ENCODE measurements around the gene DGKE. TPM values are rescaled to one million over a fixed set of nuclear protein-coding genes. Genes with fewer than 3 reads are reported as not detected.

The DGKE gene
- total and polyA plus RNA-seq, 8 donors, result 0.56 to 38.8 (median 13.6) TPM

- H3K27me3 ChIP-seq, result no peaks in the 10 kb centered on the region
- 72 to 79% (median 75%) methylated on average over 3 of the region's 3 CpGs for WGBS, 5 donors
- H3K9me3 ChIP-seq, result no peaks in the 10 kb centered on the region
- TF ChIP-seq CTCF (IDR thresholded peaks at IDR 0.05) (no peak), EP300 (IDR thresholded peaks at IDR 0.05) (no peak), POLR2AphosphoS5 (IDR thresholded peaks at IDR 0.05) (no peak), POLR2A (IDR thresholded peaks at IDR 0.05) (no peak)
- no peak overlapping the region for H3K27ac ChIP-seq
- peaks cover 0 to 79% (median 57%) of the 10 kb centered on the region in 4 donors for H3K36me3 ChIP-seq
- H3K4me1 ChIP-seq, result no peaks in the 10 kb centered on the region
- H3K4me3 ChIP-seq, result no peak overlapping the region
- DNase-seq, result no peak
- intact Hi-C loops (cut with DNase I; ENCODE audit: low total_unique reads), result no loop called here
These were observed 17.1 kb downstream of the DGKE start for GRCh38 chr17:56851008-56851407.

- no peak for TF ChIP-seq CTCF (IDR thresholded peaks at IDR 0.05)
- no peaks in the 10 kb centered on the region for H3K9me3 ChIP-seq
- no peak overlapping the region for H3K27ac ChIP-seq
- H3K36me3 ChIP-seq, result peaks cover 16 to 79% (median 68%) of the 10 kb centered on the region in 4 donors
- H3K4me3 ChIP-seq, result no peak overlapping the region
- H3K4me1 ChIP-seq, result no peaks in the 10 kb centered on the region
- intact Hi-C loops (cut with DNase I; ENCODE audit: low total_unique reads), result no loop called here
- no peaks in the 10 kb centered on the region for H3K27me3 ChIP-seq
- WGBS, 5 donors, result 89 to 96% (median 93%) methylated on average over 3 of the region's 3 CpGs
- no peak for DNase-seq
These were observed 27.9 kb downstream of the DGKE start for GRCh38 chr17:56861899-56862298.

- Histone ChIP-seq H3K4me1 (peaks cover 0 to 11% (median 4%) of the 10 kb centered on the region in 4 donors), H3K27ac (no peak overlapping the region), H3K9me3 (no peaks in the 10 kb centered on the region), H3K4me3 (no peak overlapping the region), H3K36me3 (peaks cover 16 to 59% (median 50%) of the 10 kb centered on the region in 4 donors), H3K27me3 (no peaks in the 10 kb centered on the region)
- intact Hi-C loops (cut with DNase I; ENCODE audit: low total_unique reads), result no loop called here
- WGBS, 5 donors, result 67 to 80% (median 77%) methylated on average over 3 of the region's 3 CpGs
- no peak for DNase-seq
- TF ChIP-seq POLR2AphosphoS5 (IDR thresholded peaks at IDR 0.05), result no peak
- TF ChIP-seq CTCF (IDR thresholded peaks at IDR 0.05), result no peak
- no peak for TF ChIP-seq EP300 (IDR thresholded peaks at IDR 0.05)
- no peak for TF ChIP-seq POLR2A (IDR thresholded peaks at IDR 0.05)
These were observed 30.0 kb downstream of the DGKE start for GRCh38 chr17:56863974-56864373.

- Histone ChIP-seq H3K27ac (no peak overlapping the region), H3K36me3 (peaks cover 10 to 39% (median 29%) of the 10 kb centered on the region in 4 donors), H3K9me3 (no peaks in the 10 kb centered on the region), H3K4me3 (no peak overlapping the region), H3K4me1 (peaks cover 0 to 11% (median 4%) of the 10 kb centered on the region in 4 donors), H3K27me3 (no peaks in the 10 kb centered on the region)
- TF ChIP-seq POLR2A (IDR thresholded peaks at IDR 0.05), result no peak
- WGBS, 5 donors, result 93 to 99% (median 96%) methylated on average over 5 of the region's 5 CpGs
- intact Hi-C loops (cut with DNase I; ENCODE audit: low total_unique reads), result no loop called here
- DNase-seq, result no peak
These were observed 32.1 kb downstream of the DGKE start for GRCh38 chr17:56866076-56866475.

GRCh38 chr17:56866496-56866895, 32.5 kb downstream of the DGKE start:
- peaks cover 0 to 11% (median 4%) of the 10 kb centered on the region in 4 donors for H3K4me1 ChIP-seq
- no peak overlapping the region for H3K27ac ChIP-seq
- no peaks in the 10 kb centered on the region for H3K27me3 ChIP-seq
- H3K4me3 ChIP-seq, result no peak overlapping the region
- H3K9me3 ChIP-seq, result no peaks in the 10 kb centered on the region
- TF ChIP-seq POLR2A (IDR thresholded peaks at IDR 0.05), result no peak
- TF ChIP-seq POLR2AphosphoS5 (IDR thresholded peaks at IDR 0.05), result no peak
- no peak for TF ChIP-seq EP300 (IDR thresholded peaks at IDR 0.05)
- no peak for TF ChIP-seq CTCF (IDR thresholded peaks at IDR 0.05)
- H3K36me3 ChIP-seq, result peaks cover 10 to 34% (median 24%) of the 10 kb centered on the region in 4 donors
- 43 to 71% (median 48%) methylated on average over 3 of the region's 3 CpGs for WGBS, 5 donors
- intact Hi-C loops (cut with DNase I; ENCODE audit: low total_unique reads), result no loop called here
- DNase-seq, result peak in 1 of 2 donors; percentile 25
